Skeletal muscle cell (primary cell): Measurements from ENCODE around the gene PHLPP1.

ENCODE experiments used
- DNase-seq: peaks from one replicate; pipeline ENCODE4 v3.0.0-alpha.2; 2010; ENCODE audit warnings: low read depth
- H3K4me3 ChIP-seq: 2 replicates; pipeline ENCODE4 v1.5.1; 2011; ENCODE audit warnings: low read depth, mild to moderate bottlenecking, control low read depth, low read length, moderate library complexity

PHLPP1 gene

GRCh38 chr18:62767836-62768557 lies 52.7 kb downstream of the PHLPP1 start:
- no peak overlapping the region for H3K4me3 ChIP-seq
- no peak for DNase-seq

GRCh38 chr18:62768558-62768943 lies 53.2 kb downstream of the PHLPP1 start:
- no peak overlapping the region for H3K4me3 ChIP-seq
- DNase-seq = no peak

DNA sequence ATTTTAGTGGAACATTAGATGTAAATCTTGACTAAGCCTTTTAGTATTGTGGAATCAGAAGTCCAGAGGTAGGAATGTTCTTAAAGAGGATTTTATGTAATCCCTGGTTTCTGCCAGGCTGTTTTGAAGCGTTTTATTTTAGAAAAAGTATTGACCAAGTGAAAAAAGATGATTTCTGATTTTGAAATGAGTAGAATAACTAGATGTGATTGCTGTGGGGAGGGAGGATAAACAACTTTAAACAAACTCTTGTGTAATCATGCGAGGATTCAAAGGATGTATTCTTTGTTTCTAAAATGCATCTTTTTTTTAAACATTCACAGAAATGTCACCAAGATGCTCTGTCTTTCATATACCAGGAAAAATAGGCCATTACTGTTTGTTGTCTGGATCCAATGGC lies 53.9 kb downstream of the PHLPP1 start:
- no peak for DNase-seq
- no peak overlapping the region for H3K4me3 ChIP-seq

GRCh38 chr18:62771494-62772270 lies 56.3 kb downstream of the PHLPP1 start:
- H3K4me3 ChIP-seq = no peak overlapping the region
- no peak for DNase-seq

DNA sequence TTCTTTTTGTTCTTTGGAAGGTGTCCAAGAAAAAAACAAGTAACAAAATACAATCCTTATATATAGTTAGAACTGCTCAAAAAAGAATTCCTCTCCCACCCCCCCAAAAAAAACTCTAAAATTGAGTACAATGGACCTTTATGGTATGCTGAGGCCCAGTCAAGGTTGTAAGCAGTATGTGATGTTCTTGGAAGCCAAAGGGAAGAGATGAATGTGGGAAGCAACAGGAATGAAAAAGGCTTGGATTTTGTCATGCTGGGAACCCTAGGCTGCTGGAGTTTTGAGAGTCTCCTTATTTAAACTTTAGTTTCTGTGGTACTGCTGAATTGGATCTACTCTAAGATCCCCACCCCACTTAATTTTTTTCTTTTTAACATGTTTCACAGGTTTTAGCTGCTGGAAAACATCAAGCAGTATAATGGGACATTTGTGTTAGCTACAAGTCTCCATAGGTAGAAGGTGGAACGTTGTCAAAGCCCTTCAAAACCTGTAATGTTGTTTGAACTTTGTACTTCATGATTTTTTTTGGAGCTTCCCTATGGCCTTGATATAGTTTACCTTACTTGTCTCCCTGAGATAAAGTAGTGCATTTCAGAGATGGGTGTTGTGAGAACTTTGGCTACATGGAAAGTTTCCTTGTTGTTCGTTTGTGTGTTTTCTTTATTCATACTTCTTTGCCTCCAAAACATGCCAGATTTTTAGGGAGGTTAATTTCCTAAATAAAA lies 57.7 kb downstream of the PHLPP1 start:
- no peak for DNase-seq
- H3K4me3 ChIP-seq = no peak overlapping the region

DNA sequence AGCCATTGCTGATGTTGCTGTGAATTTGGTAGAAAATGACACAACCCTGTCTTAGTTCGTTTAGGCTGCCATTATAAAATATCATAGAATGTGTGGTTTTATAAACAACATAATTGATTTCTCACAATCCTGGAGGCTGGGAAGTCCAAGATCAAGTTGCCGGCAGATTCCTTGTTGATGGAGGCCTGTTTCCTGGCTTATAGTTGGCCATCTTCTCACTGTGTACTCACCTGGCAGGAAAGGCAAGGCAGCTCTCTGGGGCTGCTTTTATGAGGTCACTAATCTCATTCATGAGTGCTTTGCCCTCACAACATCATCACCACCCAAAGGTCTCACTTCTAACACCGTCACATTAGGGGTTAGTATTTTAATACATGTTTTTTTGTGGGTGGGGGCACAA lies 58.4 kb downstream of the PHLPP1 start:
- no peak overlapping the region for H3K4me3 ChIP-seq
- DNase-seq = no peak

GRCh38 chr18:62776024-62776570 lies 60.8 kb downstream of the PHLPP1 start:
- no peak overlapping the region for H3K4me3 ChIP-seq
- no peak for DNase-seq

DNA sequence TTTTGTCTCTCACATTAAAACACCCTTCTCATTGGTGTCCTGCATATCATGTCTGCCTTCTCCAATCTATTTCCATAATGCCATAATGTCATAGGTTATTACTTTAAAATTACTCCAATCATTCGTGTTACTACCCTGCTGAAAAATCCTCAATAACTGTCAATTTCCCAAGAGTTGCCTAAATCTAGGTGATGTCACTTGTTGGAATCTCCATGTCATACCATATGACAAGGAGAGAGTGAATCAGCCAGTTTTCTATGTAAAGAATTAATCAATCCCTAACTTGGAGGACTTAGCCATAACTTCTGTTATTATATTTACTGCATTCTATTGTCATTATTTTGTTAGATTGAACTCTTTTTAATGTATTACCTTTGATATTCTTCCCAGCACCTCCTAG lies 62.5 kb downstream of the PHLPP1 start:
- H3K4me3 ChIP-seq = no peak overlapping the region
- no peak for DNase-seq

DNA sequence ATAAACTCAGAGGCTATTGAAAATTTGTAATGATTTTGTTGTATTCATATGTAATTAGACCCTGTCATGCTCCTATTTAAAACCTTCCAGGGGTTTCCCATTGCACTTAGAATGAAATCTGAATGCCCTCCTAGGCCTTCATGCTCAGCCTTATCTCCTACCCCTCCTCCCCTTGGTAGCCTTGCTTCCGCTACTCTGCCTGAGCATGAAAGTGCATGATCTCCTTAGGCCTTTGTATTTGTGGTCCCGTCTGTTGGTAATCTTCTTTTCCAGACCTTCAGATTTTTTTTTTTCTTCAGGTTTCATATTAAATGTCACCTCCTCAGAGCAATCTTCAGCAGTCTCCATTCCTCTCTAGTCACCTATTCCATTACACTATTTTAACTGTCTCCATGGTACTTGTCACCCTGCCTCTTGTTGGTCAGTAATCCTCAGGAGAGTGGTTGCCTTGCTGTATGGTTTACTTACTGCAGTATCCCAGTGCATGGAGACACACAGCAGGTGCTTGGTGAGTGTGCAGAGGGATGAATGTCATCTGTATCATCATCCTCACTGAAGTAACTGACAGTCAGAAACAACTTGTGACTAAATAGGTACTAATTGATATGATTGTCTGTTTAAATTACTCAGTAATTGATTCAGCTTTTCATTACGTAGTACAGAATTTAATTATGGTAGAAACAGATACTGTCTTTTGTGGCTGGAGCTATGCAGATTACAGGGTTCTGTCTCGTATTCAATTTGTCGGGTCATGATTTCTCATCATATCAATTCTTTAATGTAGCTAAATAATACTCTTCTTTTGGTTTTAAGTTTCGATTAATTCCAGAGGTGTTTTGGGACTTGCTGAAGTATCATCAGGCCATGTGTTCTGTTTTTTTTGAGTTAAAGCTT lies 63.9 kb downstream of the PHLPP1 start:
- no peak overlapping the region for H3K4me3 ChIP-seq
- no peak for DNase-seq

- DNase-seq = no peak
- H3K4me3 ChIP-seq = no peak overlapping the region
Observed at GRCh38 chr18:62781262-62781661, 65.9 kb downstream of the PHLPP1 start.

- H3K4me3 ChIP-seq = no peak overlapping the region
- DNase-seq = peak; percentile 81
Observed at GRCh38 chr18:62781893-62782292, 66.6 kb downstream of the PHLPP1 start.

DNA sequence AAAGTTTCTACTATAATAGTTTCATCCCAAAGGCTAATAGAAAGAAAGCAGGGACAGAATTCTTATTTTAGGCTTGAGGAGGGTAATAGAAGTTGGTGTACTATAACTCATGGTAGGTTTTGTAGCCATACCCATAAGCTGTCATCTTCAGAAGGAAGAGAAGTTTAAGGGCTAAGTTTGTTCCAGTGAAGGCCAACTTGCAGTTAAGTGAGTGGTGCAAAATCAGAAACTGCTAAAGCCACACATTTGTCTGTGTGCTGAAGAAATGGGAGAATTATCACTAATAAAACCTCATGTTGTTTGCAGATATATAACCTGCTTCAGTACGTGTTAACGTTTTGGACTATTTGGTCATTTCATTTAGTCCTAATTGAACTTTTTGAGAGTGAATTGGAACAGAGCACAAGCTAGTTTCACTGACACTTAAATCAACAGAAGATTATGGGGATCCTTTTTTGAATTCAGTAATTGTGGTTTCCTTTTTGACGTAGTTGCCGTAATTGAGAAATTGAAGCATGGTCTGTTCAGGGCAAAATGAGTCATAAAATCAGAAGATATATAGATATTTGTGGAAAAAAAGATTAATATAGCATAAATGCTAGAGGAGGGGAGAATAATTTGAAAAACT lies 69.1 kb downstream of the PHLPP1 start:
- no peak overlapping the region for H3K4me3 ChIP-seq
- no peak for DNase-seq

DNA sequence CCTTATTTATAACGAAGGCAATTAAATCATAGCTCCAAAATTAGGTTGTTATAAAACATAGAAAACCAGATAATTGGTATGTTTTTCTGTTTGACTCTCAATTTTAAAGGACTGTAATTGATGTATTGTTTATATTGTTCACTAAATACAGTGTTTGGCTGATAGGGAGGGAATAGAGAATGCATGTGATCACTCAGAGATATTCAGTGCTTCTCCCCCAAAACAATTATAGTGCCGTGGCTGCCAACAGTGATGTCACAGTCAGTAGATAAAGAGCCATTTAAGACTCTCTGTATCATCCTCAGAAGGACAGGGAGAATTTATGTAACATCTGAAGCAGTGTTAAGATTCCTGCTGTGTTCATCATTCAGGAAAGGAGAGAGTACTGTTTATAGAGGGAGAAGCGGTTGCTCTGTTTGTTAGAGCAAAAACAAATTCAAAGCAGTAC lies 69.6 kb downstream of the PHLPP1 start:
- no peak overlapping the region for H3K4me3 ChIP-seq

GRCh38 chr18:62786689-62787088 lies 71.3 kb downstream of the PHLPP1 start:
- no peak for DNase-seq
- H3K4me3 ChIP-seq = no peak overlapping the region

More for the DNA sequence above, 69.6 kb downstream of the PHLPP1 start:
- DNase-seq = peak; percentile 24

DNA sequence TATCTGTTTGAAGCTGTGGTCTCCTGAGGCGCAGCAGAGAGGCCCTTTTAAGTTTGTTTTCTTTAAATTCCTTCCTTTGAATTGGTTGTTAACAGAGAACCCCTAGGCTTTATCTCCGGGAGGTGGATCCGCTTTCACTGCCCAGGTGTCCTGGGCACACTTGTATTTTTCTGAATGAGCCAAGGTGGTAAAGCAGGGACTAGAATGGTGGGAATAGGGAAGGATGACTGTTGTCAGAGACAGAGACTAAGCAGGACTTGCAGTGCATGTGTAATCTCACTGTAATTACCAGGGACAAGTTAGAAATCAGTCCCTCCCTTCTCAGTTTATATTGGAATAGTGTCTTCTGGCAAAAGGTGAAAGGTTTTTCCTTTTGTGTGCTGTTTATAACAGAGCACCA lies 72.8 kb downstream of the PHLPP1 start:
- DNase-seq = no peak
- no peak overlapping the region for H3K4me3 ChIP-seq

- DNase-seq = no peak
- H3K4me3 ChIP-seq = no peak overlapping the region
Observed at GRCh38 chr18:62788876-62789275, 73.5 kb downstream of the PHLPP1 start.

GRCh38 chr18:62790871-62791772 lies 75.8 kb downstream of the PHLPP1 start:
- DNase-seq = peak; percentile 38
- H3K4me3 ChIP-seq = no peak overlapping the region

DNA sequence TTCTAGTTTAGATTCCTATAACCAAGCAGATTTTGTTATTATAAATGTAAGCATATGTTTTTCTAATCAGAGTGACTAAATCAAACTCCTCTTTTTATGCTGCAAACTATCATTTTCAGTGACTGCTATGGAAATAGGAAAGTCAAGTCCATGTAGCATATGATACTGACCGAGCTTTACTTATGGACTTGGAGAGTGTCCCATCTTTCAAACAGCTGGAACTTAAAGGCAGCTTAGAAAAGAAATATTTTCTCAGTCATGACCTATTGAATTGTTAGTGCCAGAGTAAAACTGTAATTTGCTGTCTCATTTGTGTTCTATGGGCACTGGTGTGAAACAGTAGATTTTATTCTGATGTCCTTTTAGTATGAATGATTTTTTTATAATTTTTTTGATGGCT lies 76.7 kb downstream of the PHLPP1 start:
- no peak overlapping the region for H3K4me3 ChIP-seq

More for the DNA sequence above, 76.7 kb downstream of the PHLPP1 start:
- DNase-seq = no peak
